K562 (cell line): ENCODE data around the gene PRIM1. TPM values are rescaled to one million over a fixed set of nuclear protein-coding genes. Genes with fewer than 3 reads are reported as not detected.

Experiments
- ATAC-seq: fragments of 200-7000 bp; cut with Tn5 transposase; 3 replicates; pipeline ENCODE4 v1.9.1; 2020; ENCODE audit warnings: moderate library complexity
- BruUV-seq: library from RNA; stranded (reverse); fragments of 400-500 nt; replicated peaks from 2 replicates; lab custom pipeline; 2021; lab: Mats Ljungman, UMichigan
- CTCF ChIA-PET: fragments of 300-600 bp; formaldehyde crosslinking; extraction: SDS; loops from one replicate; lab custom pipeline; 2021; ENCODE audit warnings: low intra/inter-chr PET ratio; lab: Yijun Ruan, JAX
- POLR2A ChIA-PET: fragments of 300-600, 350-650 bp; sonication (Branson Sonifier 250); formaldehyde crosslinking; extraction: SDS; loops from one replicate; lab custom pipeline; 2021; ENCODE audit warnings: antibody characterized with exemption, inconsistent platforms; lab: Yijun Ruan, JAX
- DNase-seq, 4 experiments: peaks; one replicate each; pipeline versions ENCODE4 v3.0.0 to v3.0.0-alpha.2; 2011 to 2018; ENCODE audit warnings: low spot score in 3 of 4, mixed read lengths in 3 of 4; ENCODE audit errors: extremely low read depth in 1 of 4
- FAIRE-seq: peaks from 2 replicates; lab custom pipeline; 2011; peaks lifted over from hg19 to GRCh38; lab: Jason Lieb, UNC
- H2AFZ ChIP-seq: 2 replicates; pipeline ENCODE4 v1.6.0; 2011; ENCODE audit warnings: low read depth, low read length, control low read depth, inconsistent platforms
- H3K27ac ChIP-seq: fragments of 200-600 bp; 3 replicates; pipeline ENCODE4 v1.8.0; 2011; ENCODE audit warnings: low read depth, mild to moderate bottlenecking, control low read depth, inconsistent platforms, low read length, moderate library complexity, mixed read lengths; ENCODE audit errors: extremely low read depth
- H3K27me3 ChIP-seq, 2 experiments: fragments of 300-600 bp in 1 of 2; 2 replicates in 1 of 2; 3 replicates in 1 of 2; pipeline versions ENCODE4 v1.6.0 to v1.8.0; 2011; ENCODE audit warnings: inconsistent platforms in 2 of 2, low read length in 2 of 2, mild to moderate bottlenecking in 1 of 2, mixed read lengths in 1 of 2, moderate library complexity in 1 of 2; ENCODE audit not compliant: control insufficient read depth in 2 of 2, insufficient read depth in 2 of 2
- H3K36me3 ChIP-seq: fragments of 300-600 bp; 3 replicates; pipeline ENCODE4 v1.8.0; 2011; ENCODE audit warnings: mild to moderate bottlenecking, low read length, inconsistent platforms; ENCODE audit not compliant: control insufficient read depth, insufficient read depth
- H3K4me1 ChIP-seq, 2 experiments: fragments of 200-600 bp in 1 of 2; replicated peaks in 1 of 2; 2 replicates in 1 of 2; 3 replicates in 1 of 2; pipeline versions ENCODE4 v1.5.1 to v1.8.0; 2011; ENCODE audit warnings: inconsistent platforms in 2 of 2, low read length in 2 of 2, mild to moderate bottlenecking in 1 of 2, mixed read lengths in 1 of 2, moderate library complexity in 1 of 2; ENCODE audit not compliant: control insufficient read depth in 2 of 2, insufficient read depth in 2 of 2
- H3K4me2 ChIP-seq: 2 replicates; pipeline ENCODE4 v1.6.1; 2011; ENCODE audit warnings: low read length, control low read depth, inconsistent platforms, mixed read lengths; ENCODE audit not compliant: insufficient read depth
- H3K4me3 ChIP-seq: fragments of 200-600 bp; sonication (generic), shearing (Covaris generic); 2 replicates; pipeline ENCODE4 v1.5.1; 2016; ENCODE audit warnings: control low read depth, inconsistent platforms
- H3K79me2 ChIP-seq: fragments of 200-600 bp; 3 replicates; pipeline ENCODE4 v1.8.0; 2011; ENCODE audit warnings: low read length, inconsistent platforms; ENCODE audit not compliant: control insufficient read depth, insufficient read depth
- H3K9ac ChIP-seq, 2 experiments: 2 replicates each; pipeline versions ENCODE4 v1.6.0 to v1.6.1; 2011; ENCODE audit warnings: low read depth in 2 of 2, low read length in 2 of 2, control low read depth in 1 of 2, inconsistent platforms in 1 of 2, mild to moderate bottlenecking in 1 of 2, mixed read lengths in 1 of 2; ENCODE audit not compliant: insufficient read depth in 1 of 2
- H3K9me1 ChIP-seq: one replicate; pipeline ENCODE4 v1.6.0; 2011; ENCODE audit warnings: inconsistent platforms, mild to moderate bottlenecking, low read length, moderate library complexity; ENCODE audit not compliant: control insufficient read depth, insufficient read depth
- H3K9me3 ChIP-seq: replicated peaks from 2 replicates; pipeline ENCODE4 v1.5.1; 2011; ENCODE audit warnings: low read depth, low read length, inconsistent platforms; ENCODE audit not compliant: control insufficient read depth, insufficient read depth
- H4K20me1 ChIP-seq: replicated peaks from 2 replicates; pipeline ENCODE4 v1.6.1; 2011; ENCODE audit warnings: low read length, inconsistent platforms, mixed read lengths; ENCODE audit not compliant: control insufficient read depth, insufficient read depth
- ELF1 ChIP-seq: fragments of 200-800 bp; sonication (Bioruptor generic); IDR thresholded peaks from 2 replicates; pipeline ENCODE4 v1.6.1; 2016; ENCODE audit warnings: missing genetic modification characterization, missing compliant biosample characterization
- FOSL1 ChIP-seq: fragments of 200-800 bp; sonication (Bioruptor generic); conservative IDR thresholded peaks from 2 replicates; pipeline ENCODE4 v1.6.1; 2016; ENCODE audit warnings: missing genetic modification characterization, missing compliant biosample characterization
- RBM15 ChIP-seq: fragments of 200-400 bp; formaldehyde crosslinking; IDR thresholded peaks from 2 replicates; pipeline ENCODE4 v1.6.1; 2018; ENCODE audit warnings: mild to moderate bottlenecking, low read length, moderate library complexity; ENCODE audit not compliant: insufficient read depth
- WGBS: fragments of 100-300 bp; shearing (Covaris generic); methylation state at CpG from one replicate; pipeline ENCODE4 v1.1.6; 2016; ENCODE audit warnings: low coverage, mixed read lengths; ENCODE audit not compliant: insufficient coverage; ENCODE audit errors: missing lambda C conversion rate; 5-methylcytosine and 5-hydroxymethylcytosine counted together
- in situ Hi-C: fragments of 300-500 bp; cut with MboI; formaldehyde crosslinking; loops from 4 replicates; pipeline ENCODE4 v1.15.0; 2018; ENCODE audit warnings: inconsistent platforms, mixed read lengths
- intact Hi-C: fragments of 100-400 bp; cut with micrococcal nuclease; formaldehyde crosslinking; loops from 2 replicates; pipeline ENCODE4 v1.14.2; 2022
- polyA plus RNA-seq, 8 experiments: library from polyadenylated mRNA; depleted of rRNA in 4 of 8; stranded (reverse) in 5 of 8; unstranded in 3 of 8; fragments of >200 nt; fragmentation: Nextera tagmentation in 2 of 8; fragmentation: Illumina TruSeq in 1 of 8; extraction: Ambion mirVana in 2 of 8; extraction: Trizol in 1 of 8; gene quantifications; 2 replicates each; pipeline versions ENCODE4 v1.2.1 to v1.2.3, GENCODE V29; 2011 to 2014; ENCODE audit warnings: inconsistent platforms in 1 of 8, missing spikeins in 1 of 8
- total RNA-seq, 7 experiments: library from RNA; depleted of rRNA in 6 of 7; stranded (reverse); fragments of >200 nt in 6 of 7; fragmentation: Illumina TruSeq in 2 of 7; extraction: Trizol in 2 of 7; gene quantifications; 2 replicates each; pipeline versions ENCODE4 v1.2.1 to v1.2.3, GENCODE V29; 2011 to 2021; ENCODE audit warnings: low replicate concordance in 1 of 7
- TF ChIP-seq, protein P1 (sequence below): sonication (generic); IDR thresholded peaks from 2 replicates; pipeline ENCODE4 v1.6.1; 2016
- TF ChIP-seq, protein P2 (sequence below): fragments of 450-650 bp; formaldehyde crosslinking; conservative IDR thresholded peaks from 2 replicates; pipeline ENCODE4 v1.4.0; 2022; ENCODE audit warnings: mild to moderate bottlenecking, missing genetic modification characterization

Gene PRIM1
- total and polyA plus RNA-seq, 9 of the 15 experiments (the other 6 are each of a cell fraction or from before 2014, with no cell fraction given) = 67.2 to 179 (median 140) TPM

DNA sequence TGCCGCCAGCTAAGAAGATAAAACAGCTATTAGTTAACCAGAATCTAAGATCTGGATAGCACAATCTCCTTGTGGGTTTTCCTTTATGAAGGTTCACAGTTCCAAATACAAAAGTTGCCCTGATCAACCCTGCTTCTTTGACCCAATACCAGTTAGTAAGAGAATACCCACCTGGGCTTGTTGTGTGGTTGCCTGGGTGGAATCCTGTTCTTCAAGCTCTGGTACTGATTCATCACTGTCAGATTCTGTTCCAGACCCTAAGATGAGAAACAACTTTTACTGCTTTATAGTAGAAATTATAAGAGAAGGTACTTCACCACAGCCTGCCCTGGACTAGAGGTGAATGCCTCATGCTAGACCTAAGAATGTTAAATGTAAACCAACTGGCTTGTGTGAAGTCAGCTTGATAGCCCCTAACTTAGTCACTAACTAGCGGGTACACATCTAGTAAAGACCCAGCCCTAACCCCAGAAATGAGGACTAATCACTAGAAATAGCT, 37.6 kb downstream of the PRIM1 start:
- 88% methylated on average over 2 of the region's 2 CpGs for WGBS
- Histone ChIP-seq H3K9ac (no peak overlapping the region), H3K4me3 (no peak overlapping the region), H3K9me1 (peaks cover 12% of the 10 kb centered on the region), H4K20me1 (peaks cover 33% of the 10 kb centered on the region), H3K9me3 (no peaks in the 10 kb centered on the region), H3K4me1 (peaks cover 8 to 13% of the 10 kb centered on the region in 2 experiments; a peak in 4 of 5 replicates), H3K36me3 (peaks cover 78% of the 10 kb centered on the region), H3K4me2 (no peak overlapping the region), H3K27ac (no peak overlapping the region), H2AFZ (no peak overlapping the region), H3K27me3 (no peaks in the 10 kb centered on the region), H3K79me2 (peaks cover 51% of the 10 kb centered on the region)
- POLR2A ChIA-PET = interaction anchor here (0.6 to 3.0 kb wide), 4 partner anchors 9 to 848 kb away, joined by 3 to 12 read pairs (median 10); no protein-coding TSS in a partner anchor
- DNase-seq (peak in 1 of 4 experiments; percentile 8), ATAC-seq (no peak), FAIRE-seq (no peak)
- CTCF ChIA-PET = no interaction called here
- TF ChIP-seq, protein P1, sequence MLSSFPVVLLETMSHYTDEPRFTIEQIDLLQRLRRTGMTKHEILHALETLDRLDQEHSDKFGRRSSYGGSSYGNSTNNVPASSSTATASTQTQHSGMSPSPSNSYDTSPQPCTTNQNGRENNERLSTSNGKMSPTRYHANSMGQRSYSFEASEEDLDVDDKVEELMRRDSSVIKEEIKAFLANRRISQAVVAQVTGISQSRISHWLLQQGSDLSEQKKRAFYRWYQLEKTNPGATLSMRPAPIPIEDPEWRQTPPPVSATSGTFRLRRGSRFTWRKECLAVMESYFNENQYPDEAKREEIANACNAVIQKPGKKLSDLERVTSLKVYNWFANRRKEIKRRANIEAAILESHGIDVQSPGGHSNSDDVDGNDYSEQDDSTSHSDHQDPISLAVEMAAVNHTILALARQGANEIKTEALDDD = peak; percentile 34; the same call in 1 of the 2 replicates
- no peak for TF ChIP-seq RBM15
- in situ Hi-C loops (no loop called here), intact Hi-C loops (no loop called here)
- BruUV-seq = no TSS peak

DNA sequence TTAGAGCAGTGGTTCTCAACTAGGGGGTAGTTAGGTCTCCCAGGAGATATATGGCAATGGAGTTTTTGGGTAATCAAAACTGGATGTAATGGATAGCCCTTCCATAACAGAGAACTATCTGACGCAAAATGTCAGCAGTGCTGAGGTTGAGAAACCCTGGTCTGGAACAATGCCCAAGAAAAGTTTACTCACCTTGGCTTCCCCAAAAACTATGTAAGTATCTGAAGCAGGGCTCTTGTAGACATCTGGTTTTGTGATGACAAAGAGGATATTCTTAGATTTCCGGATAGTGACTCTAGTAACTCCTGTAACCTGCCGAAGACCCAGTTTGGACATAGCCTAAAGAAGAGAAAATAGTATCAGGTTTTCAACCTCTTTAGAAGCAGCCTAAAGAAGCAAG, 38.8 kb downstream of the PRIM1 start:
- Histone ChIP-seq H3K4me3 (no peak overlapping the region), H3K9me3 (no peaks in the 10 kb centered on the region), H3K9me1 (peaks cover 8% of the 10 kb centered on the region), H3K4me1 (peaks cover 0 to 3% of the 10 kb centered on the region in 2 experiments; a peak in 1 of 5 replicates), H3K4me2 (no peak overlapping the region), H2AFZ (no peak overlapping the region), H3K27ac (no peak overlapping the region), H3K79me2 (peaks cover 39% of the 10 kb centered on the region), H3K27me3 (no peaks in the 10 kb centered on the region), H4K20me1 (peaks cover 24% of the 10 kb centered on the region), H3K36me3 (peaks cover 67% of the 10 kb centered on the region), H3K9ac (no peak overlapping the region)
- POLR2A ChIA-PET = interaction anchor here (0.6 to 3.0 kb wide), 5 partner anchors 8 to 14 kb away, joined by 3 to 12 read pairs (median 7); partner anchors contain the start of gene NACA
- intact Hi-C loops = no loop called here
- no peak for FAIRE-seq
- no peak for ATAC-seq
- no peak for DNase-seq
- in situ Hi-C loops = no loop called here
- 93% methylated on average over 3 of the region's 3 CpGs for WGBS
- CTCF ChIA-PET = no interaction called here
- no TSS peak for BruUV-seq
- TF ChIP-seq, protein P2, sequence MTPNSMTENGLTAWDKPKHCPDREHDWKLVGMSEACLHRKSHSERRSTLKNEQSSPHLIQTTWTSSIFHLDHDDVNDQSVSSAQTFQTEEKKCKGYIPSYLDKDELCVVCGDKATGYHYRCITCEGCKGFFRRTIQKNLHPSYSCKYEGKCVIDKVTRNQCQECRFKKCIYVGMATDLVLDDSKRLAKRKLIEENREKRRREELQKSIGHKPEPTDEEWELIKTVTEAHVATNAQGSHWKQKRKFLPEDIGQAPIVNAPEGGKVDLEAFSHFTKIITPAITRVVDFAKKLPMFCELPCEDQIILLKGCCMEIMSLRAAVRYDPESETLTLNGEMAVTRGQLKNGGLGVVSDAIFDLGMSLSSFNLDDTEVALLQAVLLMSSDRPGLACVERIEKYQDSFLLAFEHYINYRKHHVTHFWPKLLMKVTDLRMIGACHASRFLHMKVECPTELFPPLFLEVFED (CRISPR knock-in tag) = no peak
- no peak for TF ChIP-seq ELF1
- no peak for TF ChIP-seq FOSL1 (tag)
